Fibroblast of lung (primary cell): ENCODE measurements around the gene USP30.

Source experiments
- CTCF ChIP-seq, 2 donors: IDR thresholded peaks in 1 of 2; conservative IDR thresholded peaks in 1 of 2; 1 replicate in 1 of 2; 2 replicates in 1 of 2; pipeline ENCODE4 v1.5.1; 2011 to 2012; ENCODE audit warnings: low read length in 2 of 2, control low read depth in 1 of 2, inconsistent platforms in 1 of 2, low read depth in 1 of 2, mild to moderate bottlenecking in 1 of 2
- EZH2 ChIP-seq: IDR thresholded peaks from 2 replicates; pipeline ENCODE4 v1.5.1; 2012; ENCODE audit warnings: low read length, control low read depth, mild to moderate bottlenecking; ENCODE audit errors: missing control alignments

DNA sequence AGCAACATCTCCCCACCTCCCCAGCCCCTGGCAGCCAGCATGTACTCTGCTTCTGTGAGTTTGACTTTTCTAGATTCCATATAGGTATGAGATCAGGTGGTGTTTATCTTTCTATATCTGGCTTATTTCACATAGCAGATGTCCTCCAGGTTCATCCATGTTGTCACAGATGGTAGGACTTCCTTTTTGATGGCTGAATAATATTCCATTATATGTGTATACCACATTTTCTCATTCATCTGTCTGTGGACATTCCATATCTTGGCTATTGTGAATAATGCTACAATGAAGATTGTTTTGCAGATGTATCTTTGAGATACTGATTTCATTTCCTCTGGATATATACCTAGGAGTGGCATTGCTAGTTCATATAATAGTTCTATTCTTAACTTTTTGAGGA lies 22.5 kb downstream of the USP30 start:
- no peak for TF ChIP-seq CTCF (conservative IDR thresholded peaks at IDR 0.05 in 1 of 2, IDR thresholded peaks at IDR 0.05 in 1 of 2; ENCODE audit: low read depth in 1 of 2, low read length in 2 of 2)
- no peak for TF ChIP-seq EZH2
